SK-N-DZ (cell line): ENCODE results near the gene LGALS9B.
"Not testable (repeated sequence)": the region's sequence is repeated elsewhere in the genome, so short reads cannot be mapped to it uniquely, and the experiment has no call there.

Experiments
- DNase-seq: peaks from one replicate; pipeline ENCODE4 v3.0.0-alpha.2; 2015; ENCODE audit warnings: low spot score

LGALS9B gene

DNA sequence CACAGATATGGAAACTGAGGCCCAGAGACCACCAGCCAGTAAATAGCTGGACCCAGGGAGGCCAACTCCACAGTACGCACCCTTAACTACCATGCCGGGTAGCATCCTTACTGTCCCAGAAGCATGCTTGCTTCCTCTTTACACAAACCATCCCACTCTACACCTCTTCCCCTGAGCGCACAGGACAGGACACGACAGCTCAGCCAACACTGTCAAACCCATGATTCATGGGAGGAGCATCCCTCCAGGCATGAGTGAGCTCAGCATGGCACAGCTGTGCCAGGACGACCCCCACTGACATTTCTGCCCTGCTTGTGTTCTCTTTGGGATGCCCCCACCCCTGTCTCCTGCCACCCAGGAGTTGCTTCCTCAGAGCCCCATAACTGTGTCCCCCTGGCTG is 340 bp downstream of the LGALS9B start:
- DNase-seq = not testable (repeated sequence)

DNA sequence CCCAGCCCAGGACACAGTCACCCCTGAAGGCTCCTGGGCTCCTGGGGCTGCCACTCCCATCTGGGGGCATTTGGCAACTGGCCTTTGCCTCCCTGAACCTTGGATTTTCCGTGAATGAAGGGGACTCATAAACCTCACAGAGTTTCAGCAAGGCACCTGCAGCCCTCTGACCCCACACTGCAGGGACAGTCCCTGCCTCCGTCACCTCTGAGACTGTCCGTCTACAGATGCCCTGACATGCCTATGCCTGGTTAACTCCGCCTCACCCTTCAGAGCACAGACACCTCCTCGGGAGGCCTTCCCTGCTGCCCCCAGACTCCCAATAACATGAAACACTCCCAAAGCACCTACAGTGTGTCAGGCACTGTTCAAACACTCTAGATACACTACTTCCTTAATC is 786 bp downstream of the LGALS9B start:
- not testable (repeated sequence) for DNase-seq

DNA sequence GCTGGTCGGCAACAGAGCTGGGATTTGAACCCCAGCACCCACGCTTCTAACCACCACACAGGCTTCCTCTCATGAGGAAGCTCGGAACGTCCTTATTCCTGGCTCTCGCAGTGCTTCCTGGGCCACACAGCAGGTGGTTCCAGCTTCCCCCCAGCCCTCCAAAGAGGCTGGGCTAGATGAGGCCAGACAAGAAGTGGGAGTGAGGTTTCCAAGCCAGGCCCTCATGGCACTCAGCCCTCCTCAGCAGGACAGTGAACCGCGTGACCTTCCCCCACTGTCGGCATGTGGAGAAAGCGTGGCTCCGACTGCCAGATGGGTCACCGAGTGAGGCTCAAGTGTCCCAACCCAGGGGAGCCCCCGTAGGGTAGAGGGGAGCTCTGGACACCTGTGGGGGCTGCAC is 1.8 kb downstream of the LGALS9B start:
- not testable (repeated sequence) for DNase-seq

DNA sequence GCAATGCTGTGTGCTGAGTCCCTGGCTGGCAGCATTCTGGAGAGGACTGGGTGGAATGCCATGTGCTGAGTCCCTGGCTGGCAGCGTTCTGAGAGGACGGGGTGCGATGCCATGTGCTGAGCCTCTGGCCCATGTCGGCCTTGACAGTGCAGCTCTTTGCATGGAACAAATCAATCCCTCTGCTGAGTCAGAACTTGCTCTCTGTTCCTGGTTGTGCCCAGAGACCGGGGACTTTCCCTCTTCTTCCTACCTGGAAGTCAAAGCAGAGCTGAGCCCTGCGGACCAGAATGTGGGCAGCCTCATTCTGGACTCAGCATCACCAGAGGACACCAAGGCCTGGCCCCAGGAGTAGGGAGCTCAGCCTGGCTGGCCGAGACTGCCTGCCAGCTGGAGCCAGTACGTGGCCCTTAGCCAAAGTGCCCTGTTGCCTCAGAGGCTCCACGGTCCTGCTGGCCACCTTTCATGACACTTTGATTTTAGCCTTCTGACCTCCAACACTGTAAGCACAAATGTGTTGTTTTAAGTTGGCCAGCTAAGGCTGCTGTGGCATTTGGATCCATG is 2.4 kb downstream of the LGALS9B start:
- not testable (repeated sequence) for DNase-seq

DNA sequence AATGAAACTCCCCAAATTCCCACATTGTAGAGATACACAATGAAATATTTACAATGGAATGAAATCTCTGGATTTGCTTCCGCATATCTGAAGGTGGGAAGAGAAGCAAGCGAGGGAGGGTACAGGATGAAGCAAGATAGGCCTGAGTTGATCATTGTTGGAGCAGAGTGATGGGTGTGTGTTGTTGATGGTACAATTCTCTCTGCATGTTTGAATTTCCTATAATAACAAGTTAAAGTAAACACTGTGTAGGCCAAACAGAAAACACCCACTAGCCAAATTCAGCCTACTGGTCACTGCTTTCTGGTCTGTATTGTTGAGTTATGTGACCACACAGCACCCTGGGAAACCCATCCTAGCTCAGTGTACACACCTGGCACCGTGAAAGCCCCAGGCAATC is 5.2 kb downstream of the LGALS9B start:
- DNase-seq = not testable (repeated sequence)

DNA sequence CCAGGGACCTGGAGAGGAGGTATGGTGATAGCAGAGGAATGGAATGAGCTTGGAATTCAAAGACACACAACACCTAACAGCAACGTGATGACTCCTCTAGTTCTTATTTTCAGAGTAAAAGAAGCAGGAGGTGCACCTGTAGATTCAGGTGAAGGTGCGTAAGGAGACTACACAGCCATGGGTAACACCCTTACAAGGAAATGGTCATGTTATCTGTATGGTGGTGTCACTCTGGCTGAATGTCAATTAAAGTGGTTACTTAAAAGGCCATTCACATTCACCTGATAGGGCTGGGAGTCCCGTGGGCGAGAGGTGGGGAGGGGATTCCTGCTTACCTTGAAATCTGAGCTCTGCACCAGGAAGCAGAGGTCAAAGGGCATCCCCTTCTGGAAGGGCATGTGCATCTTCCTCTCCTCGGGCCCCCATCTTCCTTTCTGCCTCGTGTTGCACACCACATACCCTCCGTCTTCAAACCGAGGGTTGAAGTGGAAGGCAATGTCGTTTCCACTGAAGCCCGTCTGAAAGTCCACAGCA is 9.4 kb downstream of the LGALS9B start:
- DNase-seq = not testable (repeated sequence)

DNA sequence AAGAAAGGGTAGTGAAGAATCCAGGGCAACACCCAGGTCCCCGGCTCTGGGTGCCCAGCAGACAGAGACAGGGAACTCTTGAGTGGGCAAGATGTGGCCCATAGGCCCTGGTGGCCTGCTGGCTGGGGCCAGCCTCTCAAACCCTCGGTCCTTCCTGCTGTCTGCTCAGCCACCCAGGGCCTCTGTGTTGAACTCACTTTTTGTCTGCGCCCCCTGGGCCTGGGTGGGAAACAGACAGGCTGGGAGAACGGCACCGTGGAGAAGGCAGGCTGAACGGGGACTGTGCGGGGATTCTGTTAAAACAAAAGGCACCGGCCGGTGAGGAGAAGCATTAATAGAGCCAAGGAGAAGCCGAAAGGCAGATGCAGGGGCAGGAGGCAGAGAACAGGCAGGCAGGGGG is 12.2 kb downstream of the LGALS9B start:
- not testable (repeated sequence) for DNase-seq

DNA sequence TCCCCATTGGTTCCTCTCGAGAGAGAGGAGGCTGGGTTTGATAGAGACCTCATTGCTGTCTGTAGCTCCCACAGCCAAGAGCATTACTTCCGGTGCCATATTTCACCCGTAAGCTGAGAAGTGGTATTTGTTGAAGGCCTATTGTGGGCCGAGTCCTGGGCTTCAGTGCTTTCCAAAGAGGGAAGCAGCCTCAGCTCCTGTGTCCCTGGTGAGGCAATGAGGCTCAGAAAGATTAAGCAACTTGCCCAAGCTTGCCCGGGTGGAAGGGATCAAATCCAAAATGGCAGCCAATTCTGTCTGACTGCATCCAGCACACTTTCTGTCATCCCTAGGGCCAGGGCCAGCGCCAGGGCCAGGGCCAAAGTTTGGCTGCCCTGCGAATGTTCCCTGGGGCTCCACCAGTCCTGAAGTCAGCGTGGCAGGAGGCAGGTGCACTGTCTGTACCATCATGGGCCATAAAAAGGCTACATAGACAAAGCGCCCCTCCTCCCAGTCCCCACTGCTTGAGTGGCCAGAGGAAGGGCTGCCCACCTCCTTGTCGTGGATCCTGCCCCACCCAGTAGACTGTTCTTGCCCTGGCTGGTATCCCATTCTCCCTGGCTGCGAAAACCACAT is 13.4 kb downstream of the LGALS9B start:
- not testable (repeated sequence) for DNase-seq

DNA sequence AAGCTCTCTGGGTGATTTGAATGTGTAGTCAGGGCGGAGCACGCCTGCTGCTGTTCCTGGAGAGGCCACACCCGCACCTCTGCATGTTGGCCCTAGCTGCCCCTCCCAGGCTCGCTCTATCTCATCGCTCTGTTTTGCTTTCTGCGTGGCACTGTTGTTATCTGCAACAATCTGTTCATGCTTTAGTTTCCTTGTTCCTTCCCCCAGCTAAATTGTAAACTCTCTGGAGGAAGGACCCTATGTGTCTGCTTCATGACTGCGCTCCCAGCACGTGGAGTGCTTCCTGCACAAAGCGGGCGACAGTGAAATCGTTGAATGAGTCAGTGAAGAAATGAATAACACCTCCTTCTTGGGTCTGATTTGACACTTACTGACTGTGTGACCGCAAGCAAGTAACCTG is 16.5 kb downstream of the LGALS9B start:
- DNase-seq = not testable (repeated sequence)

DNA sequence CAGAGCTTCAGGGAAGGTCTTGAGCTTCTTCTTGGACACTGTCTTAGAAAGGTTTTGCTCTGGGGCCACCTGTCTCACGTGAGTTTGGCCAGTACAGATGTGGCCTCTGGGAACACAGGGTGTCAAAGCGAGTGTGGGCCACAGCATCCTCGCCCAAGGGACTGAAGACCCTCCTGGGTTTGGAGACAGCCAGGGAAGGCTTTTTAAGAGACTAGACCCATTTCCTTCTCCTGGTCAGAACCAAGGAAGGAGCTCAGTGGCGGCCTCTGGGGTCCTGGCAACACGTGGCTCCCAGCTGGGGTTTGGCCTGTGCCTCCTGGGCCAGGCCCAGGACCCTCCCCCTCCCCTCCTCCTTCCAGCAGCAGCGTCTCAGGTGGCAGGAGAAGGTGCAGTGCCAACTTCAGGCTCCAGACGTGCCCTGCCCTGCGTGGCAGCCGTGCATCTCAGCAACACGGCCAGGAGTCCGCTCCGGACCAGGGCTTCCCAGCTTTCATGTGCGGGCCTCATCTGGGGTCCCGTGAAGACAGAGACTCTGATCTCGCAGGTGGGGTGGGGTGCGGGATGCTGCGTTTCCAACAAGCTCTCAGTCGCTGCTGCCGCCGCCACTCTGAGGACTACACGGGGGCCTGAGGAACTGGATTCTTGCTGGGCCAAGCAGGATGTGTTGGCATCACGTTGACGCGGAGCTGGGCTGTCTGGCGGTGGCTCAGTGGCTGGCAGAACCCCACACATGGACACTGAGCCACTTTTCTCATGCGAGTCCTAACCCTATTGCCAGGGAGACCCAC is 19.6 kb downstream of the LGALS9B start:
- not testable (repeated sequence) for DNase-seq

DNA sequence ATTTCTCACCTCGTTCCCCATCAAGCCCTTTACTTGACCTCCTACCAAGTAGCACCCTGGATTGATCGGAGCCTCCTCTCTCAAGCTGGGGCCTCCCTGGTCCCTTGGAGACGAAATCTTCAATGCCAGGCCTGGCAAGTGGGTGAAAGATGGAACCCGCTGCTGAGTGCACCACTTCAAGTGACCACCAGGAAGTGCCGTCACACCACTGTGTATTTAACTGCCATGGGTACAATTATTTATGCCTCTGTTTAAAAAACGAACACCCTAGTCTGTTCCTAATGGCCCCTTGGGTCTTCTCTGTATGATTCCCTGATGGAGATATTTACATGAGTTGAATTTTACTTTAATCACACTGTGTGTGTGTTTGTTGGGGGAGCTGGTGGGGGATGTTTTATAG is 20.4 kb downstream of the LGALS9B start:
- DNase-seq = not testable (repeated sequence)

DNA sequence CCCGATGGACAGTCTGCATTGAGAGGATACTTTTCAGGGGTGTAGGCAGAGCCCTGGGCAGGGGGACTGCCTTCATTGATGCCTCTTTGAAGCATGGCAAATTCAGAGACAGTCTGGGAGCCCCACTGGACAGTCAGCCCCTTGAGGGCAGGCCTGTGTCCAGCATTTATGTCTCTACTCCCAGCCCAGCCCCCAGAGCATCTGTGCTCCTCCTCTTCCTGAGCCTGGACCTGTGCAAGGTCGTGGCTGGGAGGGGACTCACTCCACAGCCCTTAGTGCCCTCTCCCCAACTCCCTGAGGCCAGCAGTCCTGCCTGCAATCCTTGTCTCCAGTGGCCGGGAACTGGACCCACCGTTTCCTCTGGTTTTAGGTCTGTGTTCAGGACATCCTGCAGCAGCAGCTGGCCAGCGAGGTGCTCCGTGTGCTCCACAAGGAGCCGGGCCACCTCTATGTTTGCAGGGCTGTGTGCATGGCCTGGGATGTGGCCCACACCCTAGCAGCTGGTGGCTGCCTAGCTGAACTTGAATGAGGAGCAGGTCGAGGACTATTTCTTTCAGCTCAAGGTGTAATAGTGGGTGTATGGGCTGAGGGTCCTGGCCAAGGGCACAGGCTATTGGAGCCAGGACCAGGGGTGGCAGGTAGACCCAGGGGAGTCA is 22.6 kb downstream of the LGALS9B start:
- not testable (repeated sequence) for DNase-seq

DNA sequence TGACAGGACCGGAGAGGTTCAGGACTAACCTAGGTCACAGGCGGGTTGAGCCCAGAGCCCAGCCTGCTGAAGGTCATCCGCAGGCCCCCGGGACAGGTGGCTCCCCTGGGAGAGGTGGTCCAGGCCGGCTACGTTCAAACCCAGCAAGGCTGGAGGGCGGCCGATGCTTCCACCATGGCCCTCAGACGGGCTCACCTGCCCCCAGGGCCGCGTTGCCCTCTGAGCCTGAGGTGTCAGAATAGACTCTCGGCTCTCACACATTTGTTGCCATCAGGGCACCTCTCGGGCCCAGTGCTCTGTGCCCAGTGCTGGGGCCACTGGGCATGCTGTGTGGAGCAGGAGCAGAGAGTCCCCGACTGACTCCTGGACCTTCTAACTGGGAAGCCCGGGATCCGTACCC is 23.2 kb downstream of the LGALS9B start:
- DNase-seq = not testable (repeated sequence)

DNA sequence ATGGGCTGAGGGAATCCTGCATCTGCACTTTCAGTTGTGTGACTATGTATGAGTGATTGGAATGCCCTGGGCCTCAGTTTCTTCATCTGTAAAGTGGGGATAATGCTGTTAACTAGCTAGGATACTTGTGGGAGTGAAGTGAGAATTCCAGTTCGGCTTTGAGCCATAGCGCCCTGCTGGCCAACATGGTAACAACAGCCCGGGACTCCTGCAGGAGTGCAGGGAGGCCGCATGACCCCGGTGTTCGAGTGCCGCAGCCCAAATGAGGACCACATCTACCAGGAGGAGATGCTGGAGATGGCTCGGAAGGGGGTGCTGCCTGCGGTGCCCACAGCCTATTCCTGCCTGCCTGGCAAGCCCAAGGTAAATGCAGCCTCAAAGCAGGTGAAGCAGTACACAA is 23.7 kb downstream of the LGALS9B start:
- not testable (repeated sequence) for DNase-seq

DNA sequence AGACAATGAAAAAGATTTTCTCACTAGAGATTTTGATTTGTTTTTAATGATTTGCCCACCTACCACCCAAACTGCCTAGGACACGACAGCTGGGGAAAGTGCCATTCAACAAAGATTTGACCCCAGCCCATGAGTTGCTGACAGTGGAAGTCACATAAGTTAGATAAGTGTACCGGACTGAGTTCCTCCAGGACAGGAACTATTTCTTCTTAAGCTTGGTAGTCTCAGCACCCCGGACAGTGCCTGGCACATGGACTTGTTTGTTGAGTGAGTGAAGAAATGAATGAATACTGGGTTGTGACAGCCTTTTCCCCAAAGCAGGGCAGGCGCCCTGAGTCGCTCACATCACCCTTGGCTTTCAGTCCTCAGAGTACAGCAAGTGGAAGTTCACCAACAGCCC is 26.7 kb downstream of the LGALS9B start:
- DNase-seq = not testable (repeated sequence)

DNA sequence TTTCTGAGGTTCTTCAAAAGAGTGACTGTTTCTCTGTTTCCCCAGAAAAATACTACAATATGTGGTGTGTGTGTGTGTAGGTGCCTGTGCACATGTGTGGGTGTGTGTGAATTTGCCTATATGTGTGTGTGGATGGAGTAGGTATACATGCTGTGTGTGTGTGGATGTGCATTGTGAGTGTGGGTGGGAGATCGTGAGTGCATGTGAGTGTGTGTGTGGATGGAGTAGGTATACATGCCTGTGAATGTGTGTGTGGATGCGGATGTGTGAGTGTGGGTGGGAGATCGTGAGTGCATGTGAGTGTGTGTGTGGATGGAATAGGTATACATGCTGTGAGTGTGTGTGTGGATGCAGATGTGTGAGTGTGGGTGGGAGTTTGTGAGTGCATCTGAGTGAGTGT is 32.2 kb downstream of the LGALS9B start:
- not testable (repeated sequence) for DNase-seq

DNA sequence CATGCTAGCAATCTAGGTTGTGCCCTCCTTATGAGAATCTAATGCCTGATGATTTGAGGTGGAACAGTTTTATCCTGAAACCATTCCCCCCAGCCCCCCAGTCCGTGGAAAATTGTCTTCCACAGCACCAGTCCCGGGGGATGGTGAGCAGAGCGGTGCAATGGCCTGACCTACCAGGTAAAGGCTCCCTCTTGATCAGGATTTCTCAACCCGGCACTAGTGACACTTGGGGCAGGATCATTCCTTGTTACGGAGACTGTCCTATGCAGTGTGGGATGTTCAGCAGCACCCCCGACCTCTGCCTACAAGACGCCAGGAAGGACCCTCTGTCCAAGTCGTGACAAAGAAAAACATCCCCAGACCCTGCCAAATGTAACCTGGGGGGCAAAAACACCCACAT is 34.0 kb downstream of the LGALS9B start:
- DNase-seq = not testable (repeated sequence)

DNA sequence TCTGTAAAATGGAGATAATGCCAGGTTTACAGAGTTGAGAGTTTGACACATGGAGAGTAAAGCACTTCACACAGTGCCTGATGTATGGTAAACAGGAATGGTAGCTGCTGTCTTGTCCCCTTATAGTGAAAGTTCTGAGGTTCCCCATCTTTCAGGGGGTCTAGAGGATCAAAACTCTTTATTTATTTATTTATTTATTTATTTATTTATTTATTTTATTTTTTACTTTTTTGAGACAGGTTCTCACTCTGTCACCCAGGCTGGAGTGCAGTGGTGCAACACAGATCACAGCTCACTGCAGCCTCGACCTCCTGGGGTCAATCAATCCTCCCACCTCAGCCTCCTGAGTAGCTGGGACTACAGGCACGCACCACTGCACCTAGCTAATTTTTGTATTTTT is 40.1 kb downstream of the LGALS9B start:
- DNase-seq = not testable (repeated sequence)

DNA sequence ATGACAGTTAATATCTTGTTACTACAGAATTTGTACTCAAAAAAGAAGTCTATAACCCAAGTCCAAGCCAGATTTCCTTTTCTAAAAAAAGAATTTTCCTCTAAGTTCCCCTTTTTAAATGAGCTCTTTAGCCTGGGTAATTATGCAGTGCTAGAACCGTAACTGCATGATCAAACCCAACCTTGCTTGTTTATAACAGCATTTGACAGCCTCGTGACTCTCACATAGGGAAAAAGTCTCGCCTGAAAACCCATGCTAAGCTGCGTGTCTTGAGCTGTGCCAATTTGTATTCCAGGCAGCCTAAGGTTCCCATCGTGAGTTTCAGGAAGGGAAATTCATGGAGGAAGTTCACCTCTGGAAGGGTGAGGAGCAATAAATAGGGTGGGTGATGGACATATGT is 44.5 kb downstream of the LGALS9B start:
- not testable (repeated sequence) for DNase-seq

DNA sequence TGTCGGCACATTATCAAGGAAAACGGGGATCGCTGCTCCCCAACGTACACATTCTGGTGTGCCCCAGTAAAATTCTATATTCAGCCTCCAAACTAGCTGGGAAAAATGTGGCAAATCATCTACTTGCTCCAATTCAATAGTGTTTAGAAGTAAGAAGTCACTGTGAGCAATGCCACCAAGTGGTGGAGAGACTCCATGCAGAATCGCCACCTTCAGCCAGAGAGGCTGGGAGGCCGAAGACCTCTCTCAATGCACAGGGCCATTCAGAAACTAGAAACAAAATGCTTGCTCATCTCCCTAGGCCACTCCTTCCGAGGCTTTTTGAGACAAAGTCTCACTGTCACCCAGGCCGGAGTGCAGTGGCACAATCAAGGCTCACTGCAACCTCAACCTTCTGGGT is 48.5 kb downstream of the LGALS9B start:
- DNase-seq = not testable (repeated sequence)

DNA sequence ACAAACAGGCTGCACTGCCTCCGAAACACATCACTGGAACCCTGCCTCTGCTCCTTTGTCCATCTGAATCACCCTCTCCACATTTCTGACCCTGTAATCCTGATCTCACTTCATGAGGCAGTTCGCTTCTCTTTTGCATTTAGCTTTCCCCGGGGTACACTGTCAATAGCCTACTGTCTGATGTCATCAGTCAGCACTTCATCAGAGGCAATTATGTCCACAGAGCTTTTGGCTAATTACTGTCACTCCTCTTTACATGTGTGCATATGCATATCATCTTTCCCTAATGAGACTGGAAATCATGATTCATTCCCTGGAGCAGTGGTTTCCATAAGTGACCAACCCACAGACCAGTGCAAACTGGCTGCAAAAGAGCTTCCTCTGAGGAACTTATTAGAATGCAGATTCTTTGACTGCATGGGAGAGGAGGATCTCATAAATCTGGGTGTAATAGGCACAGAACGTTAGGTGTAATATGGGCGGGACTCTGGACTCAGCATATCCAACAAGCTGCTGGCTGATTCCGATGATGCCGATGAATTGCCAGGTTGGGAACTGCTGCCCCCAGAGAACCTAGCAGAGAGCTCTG is 49.8 kb downstream of the LGALS9B start:
- not testable (repeated sequence) for DNase-seq
